Measurements from ENCODE around the gene STON2. TPM values are rescaled to one million over a fixed set of nuclear protein-coding genes. Genes with fewer than 3 reads are reported as not detected.

Gene STON2
- total RNA-seq, 3 donors from 2014 or later (not counting 1 experiment from before 2014, with no cell fraction given), result 1.7 to 4.8 (median 3.8) TPM

DNA sequence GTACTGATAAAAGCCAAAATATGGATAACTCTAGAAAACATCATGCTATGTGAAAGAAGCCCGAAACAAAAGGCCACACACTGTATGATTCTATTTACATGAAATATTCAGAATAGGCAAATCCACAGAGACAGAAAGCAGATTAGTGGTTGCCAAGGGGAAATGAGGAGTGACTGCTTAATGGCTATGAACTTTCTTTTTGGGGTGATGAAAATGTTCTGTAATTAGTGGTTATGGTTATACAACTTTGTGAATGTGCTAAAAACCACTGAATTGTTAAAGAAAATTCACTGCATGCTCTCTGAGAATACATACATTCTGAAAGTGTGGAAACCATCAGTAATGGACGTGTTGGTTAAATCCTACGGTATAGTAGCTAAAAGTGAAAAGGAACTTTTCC, 39.9 kb upstream of the STON2 start:
- DNase-seq, result no peak
- H3K4me1 ChIP-seq (ENCODE audit: control insufficient read depth, insufficient read depth, low read length), result peaks cover 15% of the 10 kb centered on the region
- TF ChIP-seq, protein P1, sequence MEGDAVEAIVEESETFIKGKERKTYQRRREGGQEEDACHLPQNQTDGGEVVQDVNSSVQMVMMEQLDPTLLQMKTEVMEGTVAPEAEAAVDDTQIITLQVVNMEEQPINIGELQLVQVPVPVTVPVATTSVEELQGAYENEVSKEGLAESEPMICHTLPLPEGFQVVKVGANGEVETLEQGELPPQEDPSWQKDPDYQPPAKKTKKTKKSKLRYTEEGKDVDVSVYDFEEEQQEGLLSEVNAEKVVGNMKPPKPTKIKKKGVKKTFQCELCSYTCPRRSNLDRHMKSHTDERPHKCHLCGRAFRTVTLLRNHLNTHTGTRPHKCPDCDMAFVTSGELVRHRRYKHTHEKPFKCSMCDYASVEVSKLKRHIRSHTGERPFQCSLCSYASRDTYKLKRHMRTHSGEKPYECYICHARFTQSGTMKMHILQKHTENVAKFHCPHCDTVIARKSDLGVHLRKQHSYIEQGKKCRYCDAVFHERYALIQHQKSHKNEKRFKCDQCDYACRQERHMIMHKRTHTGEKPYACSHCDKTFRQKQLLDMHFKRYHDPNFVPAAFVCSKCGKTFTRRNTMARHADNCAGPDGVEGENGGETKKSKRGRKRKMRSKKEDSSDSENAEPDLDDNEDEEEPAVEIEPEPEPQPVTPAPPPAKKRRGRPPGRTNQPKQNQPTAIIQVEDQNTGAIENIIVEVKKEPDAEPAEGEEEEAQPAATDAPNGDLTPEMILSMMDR (IDR thresholded peaks at IDR 0.05), result no peak
- Mint-ChIP-seq H3K36me3 (no peaks in the 10 kb centered on the region), H3K9me3 (no peaks in the 10 kb centered on the region), H3K27me3 (ENCODE audit: low read depth in 2 of 2) (peaks cover 44 to 57% of the 10 kb centered on the region in 2 donors), H3K27ac (no peak overlapping the region), H3K4me3 (no peak overlapping the region), H3K4me1 (peaks cover 10 to 17% of the 10 kb centered on the region in 2 donors)
- H3K4me3 ChIP-seq (ENCODE audit: low read length), result no peak overlapping the region
- ATAC-seq, result no peak
- H3K27me3 ChIP-seq (ENCODE audit: control insufficient read depth, insufficient read depth, low read length), result peaks cover 24% of the 10 kb centered on the region
- no peaks in the 10 kb centered on the region for H3K36me3 ChIP-seq (ENCODE audit: control insufficient read depth, insufficient read depth, low read length)
- WGBS (ENCODE audit: insufficient coverage), result 38% methylated on average over 2 of the region's 3 CpGs
- H3K27ac ChIP-seq (ENCODE audit: low read length), result no peak overlapping the region
- H3K9me3 ChIP-seq (ENCODE audit: control insufficient read depth, insufficient read depth, low read length), result no peaks in the 10 kb centered on the region
- intact Hi-C loops (cut with micrococcal nuclease), result no loop called here

DNA sequence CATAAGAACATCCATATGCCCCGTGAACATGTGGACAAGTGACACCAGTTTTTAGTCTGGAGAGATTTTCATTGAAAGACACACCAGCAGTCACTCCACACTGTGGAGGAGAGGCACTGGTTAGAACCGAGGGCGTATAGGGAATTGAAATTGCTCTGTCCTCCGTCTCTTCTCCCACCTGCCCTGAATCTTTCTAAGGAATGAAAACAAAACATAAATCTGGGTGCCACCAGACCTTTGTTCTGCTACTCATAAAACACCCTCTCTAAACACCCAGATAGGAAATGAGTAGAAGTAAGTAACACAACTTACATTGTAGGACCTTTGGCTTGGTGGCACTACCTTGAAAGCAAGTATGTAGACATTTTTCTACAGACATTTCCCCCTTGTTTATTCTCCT, 37.1 kb upstream of the STON2 start:
- no peaks in the 10 kb centered on the region for H3K9me3 Mint-ChIP-seq
- intact Hi-C loops (cut with micrococcal nuclease), result no loop called here
- peaks cover 54 to 70% of the 10 kb centered on the region in 2 donors for H3K27me3 Mint-ChIP-seq (ENCODE audit: low read depth in 2 of 2)
- no peak overlapping the region for H3K4me3 ChIP-seq (ENCODE audit: low read length)
- H3K4me1 ChIP-seq (ENCODE audit: control insufficient read depth, insufficient read depth, low read length), result peaks cover 15% of the 10 kb centered on the region
- peak overlapping the region; percentile 75 for H3K4me3 Mint-ChIP-seq
- peaks cover 11 to 17% of the 10 kb centered on the region in 2 donors for H3K4me1 Mint-ChIP-seq
- ATAC-seq (no peak), DNase-seq (no peak)
- no peaks in the 10 kb centered on the region for H3K36me3 Mint-ChIP-seq
- 40% methylated on average over 4 of the region's 4 CpGs for WGBS (ENCODE audit: insufficient coverage)
- TF ChIP-seq, protein P1 (IDR thresholded peaks at IDR 0.05), result no peak
- no peak overlapping the region for H3K27ac ChIP-seq (ENCODE audit: low read length)
- H3K9me3 ChIP-seq (ENCODE audit: control insufficient read depth, insufficient read depth, low read length), result no peaks in the 10 kb centered on the region
- no peaks in the 10 kb centered on the region for H3K36me3 ChIP-seq (ENCODE audit: control insufficient read depth, insufficient read depth, low read length)
- H3K27me3 ChIP-seq (ENCODE audit: control insufficient read depth, insufficient read depth, low read length), result peaks cover 32% of the 10 kb centered on the region
- no peak overlapping the region for H3K27ac Mint-ChIP-seq

DNA sequence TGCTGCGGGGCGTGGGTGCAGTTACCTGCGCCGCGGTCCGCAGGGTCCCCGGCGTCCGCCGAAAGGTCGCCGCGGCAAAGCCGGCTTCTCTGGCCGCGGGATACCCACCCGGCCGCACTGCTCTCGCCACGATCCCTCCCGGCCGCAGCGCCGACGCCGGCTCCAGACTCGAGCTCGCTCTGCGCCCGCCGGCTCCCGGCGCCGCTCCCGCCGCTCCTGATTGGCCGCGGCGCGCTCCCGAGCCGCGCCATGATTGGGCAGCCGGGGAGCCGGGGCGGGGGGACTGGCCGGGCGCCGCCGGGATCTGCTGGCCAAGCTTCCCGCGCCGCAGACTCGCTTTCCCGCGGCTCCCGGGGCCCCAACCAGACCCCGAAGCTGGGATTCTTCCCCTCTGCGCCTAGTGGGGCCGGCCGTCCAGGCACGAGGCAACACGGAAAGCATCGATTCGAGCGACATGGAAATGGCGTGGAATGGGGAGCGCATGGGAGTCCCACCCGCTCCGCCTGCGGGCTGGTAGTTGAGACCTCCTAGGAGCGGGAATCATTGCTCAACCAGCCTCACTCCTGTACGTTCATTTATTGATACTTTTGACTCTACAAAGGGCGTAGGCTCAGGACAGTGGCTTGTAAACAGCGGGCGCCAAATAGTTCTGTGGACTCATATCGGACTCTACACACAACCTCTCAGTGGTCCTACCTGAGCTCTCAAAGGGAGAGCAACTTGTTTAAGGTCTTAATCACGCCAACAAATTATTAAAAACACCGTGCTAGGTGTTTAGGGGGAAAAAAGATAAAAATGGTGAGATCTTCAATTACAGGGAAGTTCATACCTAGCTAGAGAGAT, 36.4 kb upstream of the STON2 start:
- Mint-ChIP-seq H3K27ac (no peak overlapping the region), H3K9me3 (no peaks in the 10 kb centered on the region), H3K4me3 (peak overlapping the region; percentile 75), H3K4me1 (peaks cover 11 to 17% of the 10 kb centered on the region in 2 donors), H3K27me3 (ENCODE audit: low read depth in 2 of 2) (peaks cover 54 to 63% of the 10 kb centered on the region in 2 donors), H3K36me3 (no peaks in the 10 kb centered on the region)
- DNase-seq, result peak; percentile 18 to 48
- peaks cover 32% of the 10 kb centered on the region for H3K27me3 ChIP-seq (ENCODE audit: control insufficient read depth, insufficient read depth, low read length)
- ATAC-seq, result peak; percentile 51 to 81 (median 62)
- WGBS (ENCODE audit: insufficient coverage), result 2% methylated on average over 78 of the region's 79 CpGs
- no peaks in the 10 kb centered on the region for H3K9me3 ChIP-seq (ENCODE audit: control insufficient read depth, insufficient read depth, low read length)
- TF ChIP-seq, protein P1 (IDR thresholded peaks at IDR 0.05), result no peak
- peak overlapping the region; percentile 26 for H3K4me3 ChIP-seq (ENCODE audit: low read length)
- intact Hi-C loops (cut with micrococcal nuclease), result no loop called here
- H3K36me3 ChIP-seq (ENCODE audit: control insufficient read depth, insufficient read depth, low read length), result no peaks in the 10 kb centered on the region
- peaks cover 15% of the 10 kb centered on the region for H3K4me1 ChIP-seq (ENCODE audit: control insufficient read depth, insufficient read depth, low read length)
- H3K27ac ChIP-seq (ENCODE audit: low read length), result no peak overlapping the region
